GM23338 (cell line): ENCODE measurements around the gene CBX5. TPM values are rescaled to one million over a fixed set of nuclear protein-coding genes. Genes with fewer than 3 reads are reported as not detected.

Source experiments
- ATAC-seq: fragments of 200-7000 bp; cut with Tn5 transposase; 3 replicates; pipeline ENCODE4 v1.9.1; 2020
- DNase-seq: peaks from one replicate; pipeline ENCODE4 v3.0.0-alpha.2; 2015; ENCODE audit warnings: low spot score
- H2AFZ ChIP-seq: fragments of 200-600 bp; sonication (generic); 2 replicates; pipeline ENCODE4 v1.8.0; 2016; ENCODE audit warnings: antibody characterized with exemption, mild to moderate bottlenecking, moderate library complexity
- H3F3A ChIP-seq: fragments of 200-600 bp; sonication (generic); replicated peaks from 2 replicates; pipeline ENCODE4 v1.8.0; 2017; ENCODE audit warnings: antibody characterized with exemption, mixed run types, low read depth
- H3K27ac ChIP-seq: fragments of 200-600 bp; sonication (generic); 2 replicates; pipeline ENCODE4 v1.6.1; 2016; ENCODE audit warnings: low read depth
- H3K27me3 ChIP-seq: fragments of 200-600 bp; sonication (generic); 2 replicates; pipeline ENCODE4 v1.8.0; 2016; ENCODE audit warnings: mild to moderate bottlenecking, mixed run types, moderate library complexity; ENCODE audit not compliant: insufficient read depth
- H3K36me3 ChIP-seq: fragments of 200-600 bp; sonication (generic); 2 replicates; pipeline ENCODE4 v1.8.0; 2016; ENCODE audit warnings: mild to moderate bottlenecking; ENCODE audit not compliant: insufficient read depth
- H3K4me1 ChIP-seq: fragments of 200-600 bp; sonication (generic); 2 replicates; pipeline ENCODE4 v1.8.0; 2016; ENCODE audit warnings: mild to moderate bottlenecking, moderate library complexity; ENCODE audit not compliant: insufficient read depth
- H3K4me2 ChIP-seq: fragments of 200-600 bp; sonication (generic); 2 replicates; pipeline ENCODE4 v1.7.1; 2017; ENCODE audit warnings: mixed run types
- H3K4me3 ChIP-seq: fragments of 200-600 bp; sonication (generic); 2 replicates; pipeline ENCODE4 v1.6.1; 2016; ENCODE audit warnings: mixed run types
- H3K79me2 ChIP-seq: fragments of 200-600 bp; sonication (generic); replicated peaks from 2 replicates; pipeline ENCODE4 v1.8.0; 2017; ENCODE audit warnings: mild to moderate bottlenecking; ENCODE audit not compliant: insufficient read depth
- H3K9me2 ChIP-seq: fragments of 200-600 bp; sonication (generic); 2 replicates; pipeline ENCODE4 v1.8.0; 2017; ENCODE audit not compliant: insufficient read depth
- H4K20me1 ChIP-seq: fragments of 200-600 bp; sonication (generic); replicated peaks from 2 replicates; pipeline ENCODE4 v1.8.0; 2017; ENCODE audit warnings: mild to moderate bottlenecking; ENCODE audit not compliant: insufficient read depth
- H3K27ac Mint-ChIP-seq: 2 replicates; pipeline ENCODE4 v1.8.0; 2020; ENCODE audit warnings: inconsistent platforms, mild to moderate bottlenecking, moderate library complexity, mixed read lengths
- H3K27me3 Mint-ChIP-seq: 3 replicates; pipeline ENCODE4 v1.8.0; 2022; ENCODE audit warnings: low read depth, mild to moderate bottlenecking, moderate library complexity, mixed read lengths, inconsistent platforms; ENCODE audit not compliant: insufficient read depth, poor library complexity
- H3K36me3 Mint-ChIP-seq: 3 replicates; pipeline ENCODE4 v1.8.0; 2021; ENCODE audit warnings: low read depth, mild to moderate bottlenecking, inconsistent platforms, moderate library complexity, mixed read lengths
- H3K4me1 Mint-ChIP-seq: 3 replicates; pipeline ENCODE4 v1.8.0; 2020; ENCODE audit warnings: mild to moderate bottlenecking, inconsistent platforms, mixed read lengths
- H3K4me3 Mint-ChIP-seq: 3 replicates; pipeline ENCODE4 v1.8.0; 2021; ENCODE audit warnings: moderate library complexity, mild to moderate bottlenecking, inconsistent platforms, mixed read lengths
- H3K9me3 Mint-ChIP-seq: 3 replicates; pipeline ENCODE4 v1.8.0; 2020; ENCODE audit warnings: moderate library complexity, mild to moderate bottlenecking, inconsistent platforms, mixed read lengths
- EZH2 ChIP-seq: fragments of 200-600 bp; sonication (generic); IDR thresholded peaks from one replicate; pipeline ENCODE4 v1.8.0; 2017; ENCODE audit warnings: antibody characterized with exemption, mild to moderate bottlenecking, low read depth; ENCODE audit not compliant: unreplicated experiment
- EZH2phosphoT487 ChIP-seq: fragments of 200-600 bp; sonication (generic); IDR thresholded peaks from one replicate; pipeline ENCODE4 v1.8.1; 2018; ENCODE audit warnings: antibody characterized with exemption; ENCODE audit not compliant: unreplicated experiment
- NANOG ChIP-seq: IDR thresholded peaks from 2 replicates; pipeline ENCODE4 v1.6.1; 2016; ENCODE audit warnings: antibody characterized with exemption, borderline replicate concordance
- POLR2AphosphoS5 ChIP-seq: IDR thresholded peaks from 2 replicates; pipeline ENCODE4 v1.6.1; 2016; ENCODE audit warnings: antibody characterized with exemption, low read depth
- STAT1 ChIP-seq: IDR thresholded peaks from one replicate; pipeline ENCODE4 v1.6.1; 2016; ENCODE audit warnings: antibody characterized with exemption; ENCODE audit not compliant: unreplicated experiment
- ZNF331 ChIP-seq: fragments of 250-450 bp; sonication (Bioruptor Pico); IDR thresholded peaks from 2 replicates; pipeline ENCODE4 v1.5.0; 2020; ENCODE audit warnings: low read depth, mild to moderate bottlenecking, moderate library complexity
- polyA plus RNA-seq: library from polyadenylated mRNA; unstranded; fragments of >200 nt; fragmentation: Nextera tagmentation; extraction: Ambion mirVana; gene quantifications from 2 replicates; pipeline ENCODE4 v1.2.1, GENCODE V29; 2016
- total RNA-seq: library from RNA; depleted of rRNA; stranded (reverse); fragments of >200 nt; shearing (Covaris generic); gene quantifications from 2 replicates; pipeline ENCODE4 v1.2.3, GENCODE V29; 2014
- TF ChIP-seq, protein P1 (sequence below), 2 experiments: fragments of 200-600 bp in 1 of 2; sonication (generic) in 1 of 2; conservative IDR thresholded peaks; 2 replicates each; pipeline versions ENCODE4 v1.5.1 to v1.6.1; 2016 to 2017; ENCODE audit warnings: antibody characterized with exemption in 2 of 2, low read depth in 2 of 2, mild to moderate bottlenecking in 2 of 2, moderate library complexity in 1 of 2
- TF ChIP-seq, protein P2 (sequence below): IDR thresholded peaks from 2 replicates; pipeline ENCODE4 v1.6.1; 2016; ENCODE audit warnings: antibody characterized with exemption
- TF ChIP-seq, protein P3 (sequence below): IDR thresholded peaks from one replicate; pipeline ENCODE4 v1.6.1; 2018; ENCODE audit warnings: antibody characterized with exemption; ENCODE audit not compliant: unreplicated experiment

Gene CBX5
- total and polyA plus RNA-seq, 2 experiments from 2014 or later: 152 to 212 TPM

- Histone ChIP-seq H3K36me3 (no peaks in the 10 kb centered on the region), H2AFZ (no peak overlapping the region), H3K4me3 (no peak overlapping the region), H3K27me3 (peaks cover 87% of the 10 kb centered on the region), H3K9me2 (no peaks in the 10 kb centered on the region), H3K79me2 (no peaks in the 10 kb centered on the region), H3K27ac (no peak overlapping the region), H3F3A (no peaks in the 10 kb centered on the region), H3K4me2 (no peak overlapping the region), H3K4me1 (no peaks in the 10 kb centered on the region; the same call in 1 of the 2 replicates), H4K20me1 (no peaks in the 10 kb centered on the region)
- H3K4me1 Mint-ChIP-seq: peaks cover 12% of the 10 kb centered on the region
- no peak for DNase-seq
- TF ChIP-seq STAT1: no peak
- H3K4me3 Mint-ChIP-seq: no peak overlapping the region; the same call in 2 of the 3 replicates
- no peaks in the 10 kb centered on the region; the same call in 2 of the 3 replicates for H3K36me3 Mint-ChIP-seq
- H3K9me3 Mint-ChIP-seq: no peaks in the 10 kb centered on the region; the same call in 2 of the 3 replicates
- H3K27me3 Mint-ChIP-seq: peaks cover 68% of the 10 kb centered on the region
- no peak overlapping the region for H3K27ac Mint-ChIP-seq
- ATAC-seq: no peak
Measured at GRCh38 chr12:54208591-54208990, 71.3 kb downstream of the CBX5 start.

DNA sequence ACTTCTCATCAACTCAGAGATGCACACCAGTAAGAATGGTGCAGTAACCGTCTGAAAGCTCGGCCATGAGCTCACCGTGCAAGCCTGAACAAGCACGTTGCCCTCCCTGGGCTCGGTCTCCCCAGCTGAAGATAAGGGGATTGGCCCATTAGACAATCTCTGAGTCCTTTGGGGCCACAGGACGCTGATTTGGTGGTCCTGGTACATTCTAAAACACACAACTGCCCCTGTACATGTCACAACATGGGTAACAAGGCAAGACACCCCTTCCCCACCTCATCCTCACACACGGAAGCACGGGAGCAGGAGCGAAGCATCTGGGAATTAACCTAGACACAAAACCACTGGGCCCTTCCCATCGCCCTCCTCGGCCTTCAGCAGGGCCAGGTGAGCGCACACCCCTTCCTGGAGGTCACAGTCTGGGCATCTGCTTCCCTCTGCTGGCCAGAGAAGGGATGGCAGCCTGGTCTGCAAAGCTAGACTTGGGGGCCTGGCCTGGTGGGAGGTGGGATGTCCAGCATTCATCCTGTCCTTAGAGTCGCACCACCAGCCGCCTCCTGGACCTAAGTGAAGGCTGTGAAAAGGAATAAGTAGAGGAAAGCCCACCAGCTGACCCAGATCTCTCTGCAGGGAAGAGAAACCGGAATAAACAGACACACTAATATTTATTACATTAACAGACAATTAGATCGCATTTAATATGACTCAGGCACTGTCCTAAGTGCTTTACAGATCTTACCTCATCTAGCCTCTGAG, 72.2 kb downstream of the CBX5 start:
- H3K9me3 Mint-ChIP-seq: no peaks in the 10 kb centered on the region
- Histone ChIP-seq H3K4me1 (no peaks in the 10 kb centered on the region; the same call in 1 of the 2 replicates), H3K27me3 (peaks cover 90% of the 10 kb centered on the region), H3K9me2 (no peaks in the 10 kb centered on the region), H3F3A (no peaks in the 10 kb centered on the region), H3K4me3 (no peak overlapping the region), H2AFZ (peak overlapping the region; percentile 45; the same call in 1 of the 2 replicates), H3K4me2 (no peak overlapping the region), H4K20me1 (no peaks in the 10 kb centered on the region), H3K79me2 (no peaks in the 10 kb centered on the region), H3K36me3 (no peaks in the 10 kb centered on the region), H3K27ac (no peak overlapping the region)
- H3K36me3 Mint-ChIP-seq: no peaks in the 10 kb centered on the region; the same call in 2 of the 3 replicates
- H3K4me1 Mint-ChIP-seq: peaks cover 6% of the 10 kb centered on the region; the same call in 2 of the 3 replicates
- peak; percentile 96 for DNase-seq
- peaks cover 72% of the 10 kb centered on the region for H3K27me3 Mint-ChIP-seq
- H3K27ac Mint-ChIP-seq: no peak overlapping the region
- H3K4me3 Mint-ChIP-seq: peak overlapping the region; percentile 35; the same call in 1 of the 3 replicates
- ATAC-seq: peak; percentile 94
- TF ChIP-seq, protein P1, sequence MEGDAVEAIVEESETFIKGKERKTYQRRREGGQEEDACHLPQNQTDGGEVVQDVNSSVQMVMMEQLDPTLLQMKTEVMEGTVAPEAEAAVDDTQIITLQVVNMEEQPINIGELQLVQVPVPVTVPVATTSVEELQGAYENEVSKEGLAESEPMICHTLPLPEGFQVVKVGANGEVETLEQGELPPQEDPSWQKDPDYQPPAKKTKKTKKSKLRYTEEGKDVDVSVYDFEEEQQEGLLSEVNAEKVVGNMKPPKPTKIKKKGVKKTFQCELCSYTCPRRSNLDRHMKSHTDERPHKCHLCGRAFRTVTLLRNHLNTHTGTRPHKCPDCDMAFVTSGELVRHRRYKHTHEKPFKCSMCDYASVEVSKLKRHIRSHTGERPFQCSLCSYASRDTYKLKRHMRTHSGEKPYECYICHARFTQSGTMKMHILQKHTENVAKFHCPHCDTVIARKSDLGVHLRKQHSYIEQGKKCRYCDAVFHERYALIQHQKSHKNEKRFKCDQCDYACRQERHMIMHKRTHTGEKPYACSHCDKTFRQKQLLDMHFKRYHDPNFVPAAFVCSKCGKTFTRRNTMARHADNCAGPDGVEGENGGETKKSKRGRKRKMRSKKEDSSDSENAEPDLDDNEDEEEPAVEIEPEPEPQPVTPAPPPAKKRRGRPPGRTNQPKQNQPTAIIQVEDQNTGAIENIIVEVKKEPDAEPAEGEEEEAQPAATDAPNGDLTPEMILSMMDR (conservative IDR thresholded peaks at IDR 0.05; ENCODE audit: low read depth in 2 of 2): peak; percentile 92 to 98
- TF ChIP-seq NANOG: no peak
- TF ChIP-seq EZH2: no peak

DNA sequence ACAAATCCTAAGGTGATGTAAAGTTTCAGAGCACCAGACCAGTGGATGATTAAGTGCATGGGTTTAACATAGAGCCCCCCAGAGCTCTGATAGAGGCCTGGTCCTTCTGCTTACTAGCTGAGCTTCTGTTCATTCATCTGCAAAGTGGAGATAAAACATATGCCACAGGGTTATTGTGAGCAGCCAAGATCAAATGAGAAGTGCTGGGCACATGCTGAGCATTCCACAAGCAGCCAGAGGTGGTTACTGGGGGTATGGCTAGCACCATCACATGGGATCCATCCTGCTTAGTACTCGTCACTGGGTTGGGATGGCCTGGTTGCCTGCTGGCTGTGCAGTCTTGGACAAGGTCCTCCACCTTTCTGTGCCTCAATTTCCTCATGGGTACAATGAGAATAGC, 73.1 kb downstream of the CBX5 start:
- Histone ChIP-seq H3K4me1 (no peaks in the 10 kb centered on the region; the same call in 1 of the 2 replicates), H3F3A (no peaks in the 10 kb centered on the region), H3K27ac (no peak overlapping the region), H3K9me2 (no peaks in the 10 kb centered on the region), H3K36me3 (no peaks in the 10 kb centered on the region), H3K4me2 (no peak overlapping the region), H3K27me3 (peaks cover 91% of the 10 kb centered on the region), H4K20me1 (no peaks in the 10 kb centered on the region), H2AFZ (no peak overlapping the region), H3K79me2 (no peaks in the 10 kb centered on the region), H3K4me3 (no peak overlapping the region)
- Mint-ChIP-seq H3K27ac (no peak overlapping the region), H3K9me3 (no peaks in the 10 kb centered on the region), H3K4me1 (peaks cover 6% of the 10 kb centered on the region; the same call in 2 of the 3 replicates), H3K27me3 (peaks cover 76% of the 10 kb centered on the region), H3K36me3 (no peaks in the 10 kb centered on the region; the same call in 2 of the 3 replicates), H3K4me3 (no peak overlapping the region)
- ATAC-seq: no peak; the same call in 2 of the 3 replicates
- DNase-seq: no peak
- TF ChIP-seq, protein P2, sequence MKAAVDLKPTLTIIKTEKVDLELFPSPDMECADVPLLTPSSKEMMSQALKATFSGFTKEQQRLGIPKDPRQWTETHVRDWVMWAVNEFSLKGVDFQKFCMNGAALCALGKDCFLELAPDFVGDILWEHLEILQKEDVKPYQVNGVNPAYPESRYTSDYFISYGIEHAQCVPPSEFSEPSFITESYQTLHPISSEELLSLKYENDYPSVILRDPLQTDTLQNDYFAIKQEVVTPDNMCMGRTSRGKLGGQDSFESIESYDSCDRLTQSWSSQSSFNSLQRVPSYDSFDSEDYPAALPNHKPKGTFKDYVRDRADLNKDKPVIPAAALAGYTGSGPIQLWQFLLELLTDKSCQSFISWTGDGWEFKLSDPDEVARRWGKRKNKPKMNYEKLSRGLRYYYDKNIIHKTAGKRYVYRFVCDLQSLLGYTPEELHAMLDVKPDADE: no peak
- TF ChIP-seq ZNF331 (CRISPR knock-in tag): no peak
- TF ChIP-seq POLR2AphosphoS5: no peak
- no peak for TF ChIP-seq EZH2phosphoT487
- no peak for TF ChIP-seq EZH2
- TF ChIP-seq, protein P3, sequence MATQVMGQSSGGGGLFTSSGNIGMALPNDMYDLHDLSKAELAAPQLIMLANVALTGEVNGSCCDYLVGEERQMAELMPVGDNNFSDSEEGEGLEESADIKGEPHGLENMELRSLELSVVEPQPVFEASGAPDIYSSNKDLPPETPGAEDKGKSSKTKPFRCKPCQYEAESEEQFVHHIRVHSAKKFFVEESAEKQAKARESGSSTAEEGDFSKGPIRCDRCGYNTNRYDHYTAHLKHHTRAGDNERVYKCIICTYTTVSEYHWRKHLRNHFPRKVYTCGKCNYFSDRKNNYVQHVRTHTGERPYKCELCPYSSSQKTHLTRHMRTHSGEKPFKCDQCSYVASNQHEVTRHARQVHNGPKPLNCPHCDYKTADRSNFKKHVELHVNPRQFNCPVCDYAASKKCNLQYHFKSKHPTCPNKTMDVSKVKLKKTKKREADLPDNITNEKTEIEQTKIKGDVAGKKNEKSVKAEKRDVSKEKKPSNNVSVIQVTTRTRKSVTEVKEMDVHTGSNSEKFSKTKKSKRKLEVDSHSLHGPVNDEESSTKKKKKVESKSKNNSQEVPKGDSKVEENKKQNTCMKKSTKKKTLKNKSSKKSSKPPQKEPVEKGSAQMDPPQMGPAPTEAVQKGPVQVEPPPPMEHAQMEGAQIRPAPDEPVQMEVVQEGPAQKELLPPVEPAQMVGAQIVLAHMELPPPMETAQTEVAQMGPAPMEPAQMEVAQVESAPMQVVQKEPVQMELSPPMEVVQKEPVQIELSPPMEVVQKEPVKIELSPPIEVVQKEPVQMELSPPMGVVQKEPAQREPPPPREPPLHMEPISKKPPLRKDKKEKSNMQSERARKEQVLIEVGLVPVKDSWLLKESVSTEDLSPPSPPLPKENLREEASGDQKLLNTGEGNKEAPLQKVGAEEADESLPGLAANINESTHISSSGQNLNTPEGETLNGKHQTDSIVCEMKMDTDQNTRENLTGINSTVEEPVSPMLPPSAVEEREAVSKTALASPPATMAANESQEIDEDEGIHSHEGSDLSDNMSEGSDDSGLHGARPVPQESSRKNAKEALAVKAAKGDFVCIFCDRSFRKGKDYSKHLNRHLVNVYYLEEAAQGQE: no peak
- TF ChIP-seq, protein P1 (conservative IDR thresholded peaks at IDR 0.05; ENCODE audit: low read depth in 2 of 2): no peak
